Endothelial cell of umbilical vein (primary cell): ENCODE results near the gene MESD.

Experiments
- CTCF ChIP-seq, 2 donors: IDR thresholded peaks; 1 replicate in 1 of 2; 2 replicates in 1 of 2; pipeline ENCODE4 v1.5.1; 2011; ENCODE audit warnings: low read length in 2 of 2, mild to moderate bottlenecking in 2 of 2, moderate library complexity in 2 of 2, control low read depth in 1 of 2, inconsistent platforms in 1 of 2, low read depth in 1 of 2; ENCODE audit not compliant: insufficient read depth in 1 of 2; ENCODE audit errors: extremely low read depth in 1 of 2
- EZH2 ChIP-seq: IDR thresholded peaks from 2 replicates; pipeline ENCODE4 v1.6.1; 2012; ENCODE audit warnings: borderline replicate concordance, low read depth, mild to moderate bottlenecking, moderate library complexity, low read length, inconsistent platforms; ENCODE audit not compliant: severe bottlenecking
- GATA2 ChIP-seq: IDR thresholded peaks from 2 replicates; pipeline ENCODE4 v1.7.0; 2011; ENCODE audit warnings: low read depth, mild to moderate bottlenecking, moderate library complexity, mixed read lengths, low read length; ENCODE audit not compliant: insufficient read length, insufficient read depth
- JUN ChIP-seq: IDR thresholded peaks from 2 replicates; pipeline ENCODE4 v1.6.1; 2011; ENCODE audit warnings: borderline replicate concordance, low read depth; ENCODE audit not compliant: insufficient read length, insufficient read depth
- POLR2A ChIP-seq: IDR thresholded peaks from 2 replicates; pipeline ENCODE4 v1.6.1; 2012; ENCODE audit warnings: low read depth, mild to moderate bottlenecking, control low read depth, low read length
- POLR2AphosphoS5 ChIP-seq: IDR thresholded peaks from 2 replicates; pipeline ENCODE4 v1.6.1; 2012; ENCODE audit warnings: low read depth, mild to moderate bottlenecking, control low read depth, low read length, moderate library complexity; ENCODE audit not compliant: insufficient read depth
- TF ChIP-seq, protein P1 (sequence below): IDR thresholded peaks from 2 replicates; pipeline ENCODE4 v1.6.1; 2011; ENCODE audit not compliant: insufficient read depth, insufficient read length

- TF ChIP-seq POLR2A (no peak), EZH2 (no peak), CTCF (IDR thresholded peaks at IDR 0.05; ENCODE audit: extremely low read depth in 1 of 2, insufficient read depth in 1 of 2, low read depth in 1 of 2, low read length in 2 of 2) (no peak), GATA2 (no peak), POLR2AphosphoS5 (no peak), JUN (no peak)
- TF ChIP-seq, protein P1, sequence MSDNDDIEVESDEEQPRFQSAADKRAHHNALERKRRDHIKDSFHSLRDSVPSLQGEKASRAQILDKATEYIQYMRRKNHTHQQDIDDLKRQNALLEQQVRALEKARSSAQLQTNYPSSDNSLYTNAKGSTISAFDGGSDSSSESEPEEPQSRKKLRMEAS, result no peak
These were observed 1.3 kb upstream of the MESD start for GRCh38 chr15:80990955-80991354.
